HFF-Myc (cell line): ENCODE results near the gene CLSTN3.

ENCODE experiments used
- DNase-seq: peaks from one replicate; pipeline ENCODE4 v3.0.0-alpha.2; 2011; ENCODE audit warnings: low read depth; ENCODE audit errors: extremely low read depth
- H3K4me3 ChIP-seq: replicated peaks from 2 replicates; pipeline ENCODE4 v1.5.1; 2011; ENCODE audit warnings: low read depth, mild to moderate bottlenecking, control low read depth, low read length
- TF ChIP-seq, protein P1 (sequence below): IDR thresholded peaks from 2 replicates; pipeline ENCODE4 v1.5.1; 2012; ENCODE audit warnings: mild to moderate bottlenecking, low read depth, low read length, control low read depth; ENCODE audit errors: missing control alignments

CLSTN3 gene

DNA sequence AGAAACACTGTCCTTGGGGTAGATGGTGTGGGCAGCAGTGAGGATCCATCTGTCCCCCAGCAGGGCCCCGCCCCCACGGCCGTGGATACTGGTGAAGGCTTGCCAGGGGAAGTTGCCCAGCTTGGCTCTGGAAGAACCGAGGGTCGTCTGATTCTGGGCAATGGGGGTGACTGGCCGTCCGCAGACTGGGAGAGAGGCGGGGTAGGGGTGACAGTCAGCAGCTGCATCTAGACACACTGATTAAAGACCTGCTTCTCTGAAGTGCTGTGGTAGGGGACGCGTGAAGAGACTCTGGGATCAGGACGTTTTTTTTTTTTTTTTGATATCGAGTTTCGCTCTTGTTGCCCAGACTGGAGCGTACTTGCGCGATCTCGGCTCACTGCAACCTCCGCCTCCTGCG lies 33.2 kb upstream of the CLSTN3 start:
- no peak overlapping the region for H3K4me3 ChIP-seq
- DNase-seq = no peak
- TF ChIP-seq, protein P1, sequence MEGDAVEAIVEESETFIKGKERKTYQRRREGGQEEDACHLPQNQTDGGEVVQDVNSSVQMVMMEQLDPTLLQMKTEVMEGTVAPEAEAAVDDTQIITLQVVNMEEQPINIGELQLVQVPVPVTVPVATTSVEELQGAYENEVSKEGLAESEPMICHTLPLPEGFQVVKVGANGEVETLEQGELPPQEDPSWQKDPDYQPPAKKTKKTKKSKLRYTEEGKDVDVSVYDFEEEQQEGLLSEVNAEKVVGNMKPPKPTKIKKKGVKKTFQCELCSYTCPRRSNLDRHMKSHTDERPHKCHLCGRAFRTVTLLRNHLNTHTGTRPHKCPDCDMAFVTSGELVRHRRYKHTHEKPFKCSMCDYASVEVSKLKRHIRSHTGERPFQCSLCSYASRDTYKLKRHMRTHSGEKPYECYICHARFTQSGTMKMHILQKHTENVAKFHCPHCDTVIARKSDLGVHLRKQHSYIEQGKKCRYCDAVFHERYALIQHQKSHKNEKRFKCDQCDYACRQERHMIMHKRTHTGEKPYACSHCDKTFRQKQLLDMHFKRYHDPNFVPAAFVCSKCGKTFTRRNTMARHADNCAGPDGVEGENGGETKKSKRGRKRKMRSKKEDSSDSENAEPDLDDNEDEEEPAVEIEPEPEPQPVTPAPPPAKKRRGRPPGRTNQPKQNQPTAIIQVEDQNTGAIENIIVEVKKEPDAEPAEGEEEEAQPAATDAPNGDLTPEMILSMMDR = no peak

DNA sequence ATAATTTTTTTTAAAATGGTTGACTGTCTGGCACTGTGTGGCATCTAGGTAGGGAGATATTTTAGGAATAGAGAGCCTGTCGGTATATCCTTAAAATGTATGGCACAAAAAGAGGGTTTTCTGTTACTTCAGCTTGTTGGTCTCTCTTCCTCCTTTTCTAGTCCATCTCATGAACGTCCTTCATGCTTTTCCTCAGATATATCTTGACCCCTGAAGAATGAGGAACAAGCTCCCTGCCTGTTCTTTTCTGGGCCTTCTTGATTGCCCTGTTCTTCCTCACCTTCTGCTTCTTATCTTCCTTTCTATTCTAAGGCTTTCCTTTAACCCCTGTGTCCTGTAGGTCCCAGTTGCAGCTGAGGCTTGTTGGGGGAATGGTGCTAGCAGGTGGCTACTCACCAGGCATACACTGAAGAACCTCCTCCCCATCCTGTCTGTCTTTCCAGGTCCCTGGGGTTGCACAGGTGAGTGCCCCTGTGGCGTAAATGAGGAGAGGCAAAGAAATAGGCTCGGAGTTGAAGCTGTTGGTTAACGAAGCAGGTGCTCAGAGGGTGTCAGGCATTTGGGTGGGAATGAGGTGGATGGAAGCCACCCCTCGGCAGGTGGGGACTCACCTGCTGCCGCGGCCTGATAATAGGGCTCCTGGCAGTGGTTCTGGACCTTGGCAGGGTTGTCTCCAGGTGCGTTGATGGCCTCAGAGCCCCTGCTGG lies 30.7 kb upstream of the CLSTN3 start:
- H3K4me3 ChIP-seq = no peak overlapping the region
- TF ChIP-seq, protein P1 = no peak
- DNase-seq = no peak

DNA sequence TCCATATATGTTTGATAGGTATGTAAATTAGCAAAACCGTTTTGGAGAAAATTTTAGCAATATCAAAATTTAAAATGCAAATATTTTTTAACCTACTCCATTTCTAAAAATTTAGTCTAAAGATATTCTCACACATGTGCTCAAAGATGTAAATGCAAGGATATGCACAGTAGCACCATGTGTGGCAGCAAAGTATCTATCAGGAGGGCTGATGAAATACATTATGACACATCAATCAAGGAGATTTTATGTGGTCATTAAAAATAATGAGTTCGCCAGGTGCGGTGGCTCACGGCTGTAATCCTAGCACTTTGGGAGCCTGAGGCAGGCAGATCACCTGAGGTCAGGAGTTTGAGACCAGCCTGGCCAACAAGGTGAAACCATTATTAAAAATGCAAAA lies 29.9 kb upstream of the CLSTN3 start:
- no peak overlapping the region for H3K4me3 ChIP-seq
- no peak for DNase-seq
- TF ChIP-seq, protein P1 = no peak

DNA sequence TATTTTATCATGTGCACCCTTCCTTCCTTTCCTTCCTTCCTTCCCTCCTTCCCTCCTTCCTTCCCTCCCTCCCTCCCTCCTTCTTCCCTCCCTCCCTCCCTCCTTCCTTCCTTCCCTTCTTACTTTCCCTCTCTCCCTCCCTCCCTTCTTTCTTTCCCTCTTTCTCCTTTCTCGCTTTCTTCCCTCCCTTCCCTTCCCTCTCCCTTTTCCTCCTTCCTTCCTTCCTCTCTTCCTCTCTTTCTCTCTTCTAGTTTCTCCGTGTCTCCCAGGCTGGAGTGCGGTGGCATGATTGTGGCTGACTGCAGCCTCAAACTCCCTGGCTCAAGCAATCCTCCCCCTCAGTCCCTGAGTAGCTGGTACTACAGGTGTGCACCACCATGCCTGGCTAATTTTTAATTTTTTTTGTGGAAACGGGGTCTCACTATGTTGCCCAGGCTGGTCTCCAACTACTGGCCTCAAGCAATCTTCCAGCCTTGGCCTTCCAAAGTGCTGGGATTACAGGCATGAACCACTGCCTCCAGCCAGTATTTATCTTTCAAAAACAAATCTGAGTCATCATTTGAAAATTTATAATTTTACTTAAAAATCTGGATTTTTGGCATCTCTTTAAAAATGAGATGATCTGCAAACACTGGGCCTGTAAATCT lies 29.0 kb upstream of the CLSTN3 start:
- TF ChIP-seq, protein P1 = no peak
- DNase-seq = no peak
- no peak overlapping the region for H3K4me3 ChIP-seq

- H3K4me3 ChIP-seq = no peak overlapping the region
- TF ChIP-seq, protein P1 = no peak
- DNase-seq = no peak
Measured at GRCh38 chr12:7101694-7102131, 28.5 kb upstream of the CLSTN3 start.

DNA sequence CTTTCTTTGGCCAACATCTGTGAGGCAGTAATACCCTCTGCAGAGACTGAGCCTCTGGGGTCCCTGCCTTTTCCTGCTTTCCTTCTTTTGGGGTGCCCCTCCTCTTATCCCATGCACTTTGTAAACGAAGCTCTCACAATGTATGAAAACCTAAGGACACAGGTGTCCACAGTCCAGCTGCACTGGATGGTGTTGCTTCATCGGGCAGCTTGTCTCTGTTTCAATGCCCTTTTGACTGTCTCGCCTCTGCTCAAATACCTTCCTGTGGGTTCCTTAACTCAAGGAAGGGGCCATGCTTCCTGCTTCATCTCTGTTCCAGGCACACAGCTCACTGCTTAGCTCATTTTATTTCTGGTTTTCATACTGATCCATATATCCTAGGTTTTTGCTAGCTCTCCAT lies 27.6 kb upstream of the CLSTN3 start:
- no peak overlapping the region for H3K4me3 ChIP-seq
- TF ChIP-seq, protein P1 = no peak
- no peak for DNase-seq
